Measurements from ENCODE around the gene SNX5. TPM values are rescaled to one million over a fixed set of nuclear protein-coding genes. Genes with fewer than 3 reads are reported as not detected.

The SNX5 gene
- total RNA-seq, 1 donor from 2014 or later: 32.7 TPM

- DNase-seq (ENCODE audit: low spot score in 2 of 2): no peak
- TF ChIP-seq CTCF (IDR thresholded peaks at IDR 0.05): no peak
- H3K4me1 ChIP-seq: no peaks in the 10 kb centered on the region
- no peak overlapping the region for H3K27ac ChIP-seq
- no peaks in the 10 kb centered on the region for H3K27me3 ChIP-seq
- H3K9me3 ChIP-seq: no peaks in the 10 kb centered on the region
- no peak overlapping the region for H3K4me3 ChIP-seq
- H3K36me3 ChIP-seq: peaks cover 84 to 96% of the 10 kb centered on the region in 2 donors
- intact Hi-C loops (cut with DNase I): no loop called here
Measured at GRCh38 chr20:17951323-17951722, 17.3 kb downstream of the SNX5 start.

- Histone ChIP-seq H3K27me3 (no peaks in the 10 kb centered on the region), H3K4me1 (no peaks in the 10 kb centered on the region), H3K4me3 (no peak overlapping the region), H3K9me3 (no peaks in the 10 kb centered on the region), H3K36me3 (peaks cover 83 to 96% of the 10 kb centered on the region in 2 donors), H3K27ac (no peak overlapping the region)
- DNase-seq (ENCODE audit: low spot score in 2 of 2): no peak
- no peak for TF ChIP-seq CTCF (IDR thresholded peaks at IDR 0.05)
- intact Hi-C loops (cut with DNase I): no loop called here
Measured at GRCh38 chr20:17950670-17951069, 17.9 kb downstream of the SNX5 start.

GRCh38 chr20:17949899-17950298 lies 18.7 kb downstream of the SNX5 start:
- DNase-seq (ENCODE audit: low spot score in 2 of 2): no peak
- H3K36me3 ChIP-seq: peaks cover 84 to 98% of the 10 kb centered on the region in 2 donors

GRCh38 chr20:17948442-17948841 lies 20.2 kb downstream of the SNX5 start:
- no peak for TF ChIP-seq CTCF (IDR thresholded peaks at IDR 0.05)
- Histone ChIP-seq H3K36me3 (peaks cover 78 to 96% of the 10 kb centered on the region in 2 donors), H3K4me3 (no peak overlapping the region), H3K27ac (no peak overlapping the region), H3K27me3 (no peaks in the 10 kb centered on the region), H3K4me1 (no peaks in the 10 kb centered on the region), H3K9me3 (no peaks in the 10 kb centered on the region)
- intact Hi-C loops (cut with DNase I): no loop called here
- no peak for DNase-seq (ENCODE audit: low spot score in 2 of 2)

More at GRCh38 chr20:17949899-17950298, 18.7 kb downstream of the SNX5 start:
- no peak for TF ChIP-seq CTCF (IDR thresholded peaks at IDR 0.05)
- Histone ChIP-seq H3K9me3 (no peaks in the 10 kb centered on the region), H3K4me3 (no peak overlapping the region), H3K27me3 (no peaks in the 10 kb centered on the region), H3K27ac (no peak overlapping the region), H3K4me1 (no peaks in the 10 kb centered on the region)
- intact Hi-C loops (cut with DNase I): no loop called here

GRCh38 chr20:17947474-17947815 lies 21.1 kb downstream of the SNX5 start:
- Histone ChIP-seq H3K27ac (no peak overlapping the region), H3K27me3 (no peaks in the 10 kb centered on the region), H3K4me3 (no peak overlapping the region), H3K36me3 (peaks cover 80 to 97% of the 10 kb centered on the region in 2 donors), H3K4me1 (no peaks in the 10 kb centered on the region), H3K9me3 (no peaks in the 10 kb centered on the region)
- TF ChIP-seq CTCF (IDR thresholded peaks at IDR 0.05): no peak
- intact Hi-C loops (cut with DNase I): no loop called here
- no peak for DNase-seq (ENCODE audit: low spot score in 2 of 2)
